ENCODE measurements around the gene MIEN1.
A peak's percentile ranks its signal among the peaks of the same experiment; 100 is the strongest.
"Not testable (repeated sequence)": the region's sequence is repeated elsewhere in the genome, so short reads cannot be mapped to it uniquely, and the experiment has no call there.

Gene MIEN1

DNA sequence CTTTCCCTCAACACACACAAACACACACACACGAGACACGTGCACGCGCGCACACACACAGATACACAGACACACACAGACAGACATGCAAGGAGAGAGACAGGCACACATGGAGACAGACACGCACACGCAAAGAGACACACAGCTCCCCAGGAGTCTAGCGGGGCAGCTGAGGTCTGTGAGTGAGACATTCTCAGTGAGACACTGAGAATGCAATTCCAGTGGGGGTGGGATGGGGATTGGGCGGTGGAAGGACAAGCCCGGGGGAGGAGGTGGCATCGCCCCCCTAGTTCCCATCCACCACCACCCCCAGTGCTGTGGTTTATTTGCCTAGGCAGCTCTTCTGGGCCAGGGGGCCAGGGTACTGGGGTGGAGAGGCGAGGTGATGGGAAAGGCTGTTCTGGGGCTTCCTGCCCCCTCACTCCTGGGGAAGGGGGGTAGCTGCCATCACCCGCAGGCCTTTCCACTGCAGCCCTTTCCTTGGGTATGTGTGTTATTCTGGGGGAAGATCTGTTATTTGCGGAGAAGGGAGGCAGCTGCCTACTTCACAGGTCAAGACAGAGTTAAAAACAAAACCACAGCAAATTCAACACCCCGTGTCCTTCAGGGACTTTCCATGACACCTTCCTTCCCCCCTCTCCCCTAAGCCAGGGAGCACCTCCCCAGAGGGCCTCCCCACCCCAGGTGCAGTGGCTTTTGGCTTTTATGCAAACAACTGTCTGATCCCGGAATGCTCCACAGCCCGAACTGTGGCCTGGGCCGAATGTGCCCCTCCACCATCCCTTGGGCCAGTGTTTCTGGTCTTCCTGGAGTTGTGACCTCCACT is 25.4 kb upstream of the MIEN1 start:
- DNase-seq (ENCODE audit: low read depth in 3 of 3), result peak in 1 of 3 experiments; percentile 36

DNA sequence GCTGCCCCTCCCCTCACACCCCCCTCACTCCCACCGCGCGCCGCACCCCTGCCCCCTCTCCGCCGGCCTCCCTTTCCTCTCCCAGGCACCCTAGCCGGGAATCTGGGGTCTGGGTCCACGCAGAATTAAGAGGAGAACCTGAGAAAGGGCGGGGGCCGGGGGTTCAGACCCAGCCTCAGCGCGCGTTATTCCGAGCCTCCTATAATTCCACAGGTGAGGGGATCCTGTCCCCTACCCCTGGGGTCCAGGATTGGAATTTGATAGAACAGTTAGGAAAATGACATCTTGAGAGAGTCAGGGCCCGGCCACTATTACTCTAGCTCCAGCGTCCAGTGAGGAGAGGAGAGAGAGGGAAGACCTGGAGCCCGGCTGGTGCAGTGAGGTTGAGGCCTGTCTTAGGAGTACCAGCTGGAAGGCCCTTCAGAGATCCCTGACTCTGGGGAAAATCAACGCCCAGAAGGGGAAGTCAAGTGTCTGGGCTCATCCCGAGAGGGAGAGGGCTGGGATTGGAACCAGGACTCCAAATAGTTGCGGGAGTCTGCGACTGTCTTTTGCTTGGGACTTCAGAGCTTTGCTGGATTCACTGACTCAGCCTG is 24.7 kb upstream of the MIEN1 start:
- no peak for DNase-seq (ENCODE audit: low read depth in 3 of 3)

DNA sequence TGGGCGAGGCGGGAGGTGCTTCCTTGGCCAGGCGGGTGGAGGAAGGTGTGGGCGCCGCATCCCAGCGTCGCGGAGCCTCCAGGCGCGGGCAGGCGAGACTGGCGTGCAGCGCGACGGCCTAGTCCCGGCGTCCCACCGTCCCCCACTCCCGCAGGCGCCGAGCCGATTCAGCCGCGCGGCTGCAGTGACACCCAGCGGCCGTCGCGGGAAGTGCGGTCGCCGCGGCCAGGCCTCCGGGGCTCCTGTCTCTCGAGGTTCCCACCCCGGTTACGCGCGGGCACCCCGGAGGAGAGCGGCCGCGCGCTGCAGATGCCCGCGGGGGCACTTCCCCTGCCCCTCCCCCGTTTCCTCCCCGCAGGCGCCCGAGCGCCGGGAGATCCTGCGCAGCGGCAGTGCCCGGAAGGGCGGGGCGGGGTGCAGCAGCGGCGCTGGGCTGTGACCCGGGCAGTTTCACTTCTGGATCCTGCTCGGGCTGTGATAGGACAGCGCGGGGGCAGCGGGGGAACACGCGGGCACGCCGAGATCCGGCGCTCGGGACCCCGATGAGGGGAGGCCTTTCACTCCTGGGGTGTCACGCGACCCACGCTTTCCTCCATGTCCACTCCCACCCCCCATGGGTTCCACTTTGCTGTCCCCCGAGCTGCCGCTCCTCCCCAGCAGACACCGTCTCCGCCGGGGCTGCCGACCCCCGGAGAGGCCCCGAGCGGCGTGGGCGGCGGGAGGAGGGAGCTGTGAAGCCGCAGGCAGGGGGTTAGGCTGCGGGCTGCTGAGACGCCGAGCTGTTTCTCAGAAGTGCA is 24.0 kb upstream of the MIEN1 start:
- peak; percentile 82 to 89 (median 89) for DNase-seq (ENCODE audit: low read depth in 3 of 3)

DNA sequence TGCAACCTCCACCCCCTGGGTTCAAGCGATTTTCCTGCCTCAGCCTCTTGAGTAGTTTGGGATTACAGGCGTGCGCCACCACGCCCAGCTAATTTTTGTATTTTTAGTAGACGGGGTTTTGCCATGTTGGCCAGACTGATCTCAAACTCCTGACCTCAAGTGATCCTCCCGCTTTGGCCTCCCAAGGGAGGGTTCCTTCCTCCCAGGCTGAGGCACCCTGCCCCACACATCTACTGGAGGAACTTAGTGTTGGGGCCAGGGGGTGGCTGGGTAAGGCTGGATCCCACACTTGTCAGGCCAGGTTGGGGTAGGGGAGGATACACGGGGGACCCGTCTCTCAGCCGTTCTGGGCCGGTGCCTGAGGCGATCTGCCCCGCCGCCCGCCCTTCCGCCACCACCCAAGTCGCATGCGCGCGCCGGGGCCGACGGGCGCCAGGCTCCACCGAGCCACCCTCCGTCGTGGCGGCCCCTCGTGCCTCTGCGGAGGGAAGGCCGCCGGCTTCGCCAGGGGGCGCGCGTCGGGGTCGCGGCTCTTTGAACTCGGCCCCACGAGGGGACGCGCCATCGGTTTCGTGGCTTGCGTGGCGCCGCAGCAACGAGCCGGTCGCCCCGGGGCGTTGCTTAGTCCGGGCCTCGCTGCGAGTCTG is 23.3 kb upstream of the MIEN1 start:
- no peak for DNase-seq (ENCODE audit: low read depth in 3 of 3)

DNA sequence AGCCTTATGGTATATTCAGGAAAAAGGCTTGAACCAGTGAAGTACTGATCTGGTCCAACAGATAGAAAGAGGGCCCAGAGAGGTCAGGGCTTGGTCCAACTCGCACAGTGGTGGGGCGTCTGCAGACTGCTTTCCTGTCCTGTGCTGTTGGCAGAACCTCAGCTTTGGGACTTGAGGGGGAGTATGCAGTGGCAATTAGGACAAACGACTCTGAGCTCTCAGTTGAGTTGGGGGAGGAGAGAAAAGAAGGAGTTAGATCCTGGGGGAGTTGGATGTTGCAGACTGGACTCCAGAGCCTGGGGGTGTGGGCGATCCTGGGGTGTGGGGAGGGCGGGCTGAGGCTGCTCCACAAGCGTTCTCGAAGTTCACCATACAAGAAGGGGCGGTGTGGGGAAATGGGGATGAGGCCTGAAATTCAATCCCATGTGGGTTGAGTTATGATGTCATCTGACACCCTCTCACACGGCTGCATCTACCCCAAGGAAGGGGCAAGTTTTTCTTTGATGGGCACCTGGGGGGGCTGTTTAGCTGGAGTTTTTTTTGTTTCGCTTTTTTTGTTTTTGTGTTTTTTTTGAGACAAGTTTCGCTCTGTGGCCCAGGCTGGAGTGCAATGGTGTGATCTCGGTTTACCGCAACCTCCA is 22.0 kb upstream of the MIEN1 start:
- DNase-seq (ENCODE audit: low read depth in 3 of 3), result no peak

DNA sequence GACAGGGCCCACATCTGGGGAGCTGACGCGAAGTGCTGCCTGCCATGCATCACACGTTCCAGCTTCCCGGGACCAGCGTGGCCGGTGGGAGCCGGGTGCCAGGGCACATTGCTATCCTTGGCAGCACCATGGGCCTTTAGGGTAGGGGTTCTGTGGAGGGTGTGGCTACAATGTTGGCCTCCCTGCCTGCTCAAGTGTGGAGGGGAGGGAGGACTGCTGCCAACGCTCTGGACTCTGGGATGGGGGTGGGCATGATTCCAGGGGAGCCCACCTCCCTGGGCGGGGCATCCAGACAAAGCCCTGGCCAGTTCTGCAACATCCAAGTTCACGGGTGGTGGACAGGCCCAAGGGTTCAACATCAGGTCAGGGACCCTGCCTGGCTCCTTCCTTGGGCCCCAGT is 21.3 kb upstream of the MIEN1 start:
- no peak for DNase-seq (ENCODE audit: low read depth in 3 of 3)

DNA sequence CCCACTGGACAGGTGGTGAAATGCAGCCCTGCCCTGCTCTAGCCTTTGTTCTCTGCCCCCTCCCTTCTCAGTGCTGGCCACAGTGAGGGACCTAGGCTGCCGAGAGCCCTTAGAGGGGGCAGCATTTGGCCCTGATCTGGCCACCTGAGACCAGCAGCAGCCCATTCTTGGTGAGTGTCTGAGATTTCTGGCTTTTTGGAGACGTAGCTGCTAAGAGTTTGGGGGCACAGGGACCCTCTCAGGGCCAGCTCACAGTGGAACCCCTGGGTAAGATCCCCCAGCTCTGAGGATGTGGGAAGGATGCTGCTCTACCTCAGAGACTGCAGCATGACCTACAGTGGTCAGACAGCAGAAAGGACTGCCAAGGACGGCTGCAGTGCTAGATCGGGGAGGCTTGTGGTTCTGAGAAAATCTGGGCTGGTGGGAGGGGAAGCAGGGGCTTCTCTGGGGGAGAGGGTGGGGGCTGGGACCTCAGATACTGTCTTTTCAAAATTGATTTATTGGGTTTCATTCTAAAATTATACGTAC is 20.7 kb upstream of the MIEN1 start:
- no peak for DNase-seq (ENCODE audit: low read depth in 3 of 3)

DNA sequence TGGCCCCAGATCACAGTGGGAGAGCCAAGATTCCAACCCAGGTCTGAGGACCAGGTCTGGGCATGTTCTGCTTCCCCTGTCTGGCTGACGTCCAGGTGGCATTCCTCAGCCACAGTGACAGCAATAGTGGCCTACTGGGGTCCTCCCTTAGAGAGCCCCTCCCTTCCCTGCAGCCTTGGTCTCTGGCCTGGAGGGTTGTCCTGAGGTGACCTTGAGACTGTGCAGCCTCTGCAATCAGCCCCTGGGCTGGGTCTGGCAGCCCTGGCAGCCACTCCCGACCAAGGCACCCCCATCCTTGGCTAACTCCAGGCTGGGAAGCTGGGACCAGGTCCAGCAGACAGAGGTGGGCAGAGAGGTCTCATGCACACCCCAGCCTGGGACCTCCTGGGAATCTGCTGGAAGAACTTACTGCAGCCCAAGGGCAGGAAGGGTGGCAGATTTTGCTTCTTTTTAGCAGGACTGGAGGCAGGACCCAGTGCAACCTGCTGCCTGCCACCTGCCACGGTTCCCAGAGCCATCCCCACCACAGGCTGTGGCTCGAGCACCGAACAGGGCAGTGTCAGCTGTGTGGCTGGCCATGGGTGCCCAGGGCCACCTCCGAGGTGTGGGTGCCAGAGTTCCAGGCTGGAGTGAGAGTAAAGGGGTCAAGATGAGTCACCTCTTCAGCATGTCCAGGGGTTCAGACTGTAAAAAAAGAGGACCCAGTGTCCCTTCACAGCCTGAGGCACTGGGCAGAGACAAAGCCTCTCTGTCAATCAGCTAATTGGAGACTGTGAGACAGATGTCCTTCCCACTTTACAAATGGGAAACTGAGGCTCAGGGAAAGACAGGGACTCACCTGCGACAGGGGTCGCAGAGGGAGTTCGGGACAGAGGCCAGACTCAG is 20.0 kb upstream of the MIEN1 start:
- DNase-seq (ENCODE audit: low read depth in 3 of 3), result no peak

DNA sequence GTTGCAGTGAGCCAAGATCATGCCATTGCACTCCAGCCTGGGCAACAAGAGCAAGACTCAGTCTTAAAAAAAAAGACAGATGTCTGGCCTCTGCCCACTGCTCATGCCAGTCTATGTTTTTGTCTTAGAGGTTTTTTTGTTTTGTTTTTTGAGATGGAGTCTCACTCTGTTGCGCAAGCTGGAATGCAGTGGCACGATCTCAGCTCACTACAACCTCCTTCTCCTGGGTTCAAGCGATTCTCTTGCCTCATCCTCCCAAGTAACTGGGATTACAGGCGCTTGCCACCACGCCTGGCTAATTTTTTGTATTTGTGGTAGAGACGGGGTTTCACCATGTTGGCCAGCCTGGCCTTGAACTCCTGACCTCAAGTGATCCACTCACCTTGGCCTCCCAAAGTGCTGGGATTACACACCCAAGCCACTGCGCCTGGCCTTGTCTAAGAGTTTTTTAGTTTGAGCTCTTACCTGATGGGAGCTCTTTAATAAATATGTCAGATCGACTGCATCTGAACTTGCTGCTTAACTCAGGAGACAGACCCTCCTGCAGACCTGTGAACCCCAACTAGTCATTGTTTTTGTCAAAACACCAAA is 18.2 kb upstream of the MIEN1 start:
- DNase-seq (ENCODE audit: low read depth in 3 of 3), result not testable (repeated sequence)

DNA sequence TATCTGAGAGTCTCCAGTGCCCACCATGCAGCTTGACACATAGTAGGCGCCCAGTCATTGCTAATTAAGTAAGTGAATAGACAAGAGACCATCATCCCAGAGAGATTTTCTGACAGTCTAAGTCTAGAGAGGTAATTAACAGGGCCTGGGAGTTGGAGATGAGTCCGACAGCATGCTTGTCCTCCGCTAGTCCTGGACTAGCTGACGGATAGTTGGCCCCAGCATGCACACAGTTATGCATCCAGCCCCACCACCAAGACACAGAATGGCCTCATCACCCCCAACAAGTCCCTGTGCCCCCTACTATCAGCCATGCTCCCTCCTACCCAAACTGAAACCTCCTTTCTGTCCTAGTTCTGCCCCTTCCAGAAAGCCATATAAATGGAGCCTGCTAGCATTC is 17.4 kb upstream of the MIEN1 start:
- no peak for DNase-seq (ENCODE audit: low read depth in 3 of 3)

DNA sequence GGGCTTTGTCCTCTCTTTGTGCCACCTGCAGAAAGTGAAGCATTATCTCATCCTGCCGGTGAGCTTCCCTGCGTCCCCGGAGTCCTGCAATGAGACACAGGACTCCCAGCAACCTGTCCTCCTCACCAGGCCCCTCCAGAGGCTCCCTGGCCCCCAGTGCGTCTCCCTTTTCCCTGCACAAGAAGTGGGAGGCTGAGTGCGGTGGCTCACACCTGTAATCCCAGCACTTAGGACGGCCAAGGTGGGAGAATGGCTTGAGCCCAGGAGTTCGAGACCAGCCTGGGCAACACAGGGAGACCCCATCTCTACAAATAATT is 15.8 kb upstream of the MIEN1 start:
- DNase-seq (ENCODE audit: low read depth in 3 of 3), result no peak

DNA sequence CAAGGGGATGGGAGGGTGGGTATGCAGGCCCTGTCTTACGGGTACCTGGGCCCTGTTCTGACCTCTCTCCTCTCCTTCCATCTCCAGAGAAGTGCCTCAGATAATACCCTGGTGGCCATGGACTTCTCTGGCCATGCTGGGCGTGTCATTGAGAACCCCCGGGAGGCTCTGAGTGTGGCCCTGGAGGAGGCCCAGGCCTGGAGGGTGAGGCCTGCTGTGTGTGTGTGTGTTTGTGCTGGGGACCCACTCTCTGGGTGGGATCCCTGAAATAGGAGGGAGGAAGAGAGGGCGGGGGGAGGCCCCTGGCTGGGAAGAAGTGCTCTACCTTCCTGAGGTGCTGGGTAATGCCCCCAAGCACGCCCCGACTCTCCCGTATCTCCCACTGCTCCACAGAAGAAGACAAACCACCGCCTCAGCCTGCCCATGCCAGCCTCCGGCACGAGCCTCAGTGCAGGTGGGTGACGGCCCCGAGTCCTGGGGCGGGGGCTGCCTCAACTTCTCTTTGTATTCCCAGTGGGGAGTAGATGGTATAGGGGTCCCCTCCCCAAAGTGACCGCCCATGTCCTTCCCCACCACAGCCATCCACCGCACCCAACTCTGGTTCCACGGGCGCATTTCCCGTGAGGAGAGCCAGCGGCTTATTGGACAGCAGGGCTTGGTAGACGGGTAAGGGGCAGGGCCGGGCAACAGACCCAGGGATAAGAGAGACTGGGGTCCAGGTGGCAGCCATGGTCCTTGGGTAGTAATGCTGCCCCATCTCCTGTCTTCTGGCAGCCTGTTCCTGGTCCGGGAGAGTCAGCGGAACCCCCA is 15.2 kb upstream of the MIEN1 start:
- no peak for DNase-seq (ENCODE audit: low read depth in 3 of 3)

DNA sequence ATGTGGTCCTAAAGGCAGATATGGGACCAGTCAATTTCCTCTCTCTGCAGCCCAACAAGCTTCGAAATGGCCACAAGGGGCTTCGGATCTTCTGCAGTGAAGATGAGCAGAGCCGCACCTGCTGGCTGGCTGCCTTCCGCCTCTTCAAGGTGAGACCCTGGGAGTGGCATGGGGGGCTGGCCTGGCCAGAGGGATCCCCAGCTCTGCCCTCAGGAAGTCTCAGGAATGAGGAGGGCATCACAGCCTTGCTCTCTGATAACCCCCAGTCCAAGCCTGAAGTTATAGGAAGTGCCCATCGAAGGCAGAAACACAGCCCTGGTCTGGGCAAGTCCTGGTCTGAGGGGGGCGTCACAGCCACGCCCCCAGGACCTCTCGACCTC is 14.5 kb upstream of the MIEN1 start:
- no peak for DNase-seq (ENCODE audit: low read depth in 3 of 3)

DNA sequence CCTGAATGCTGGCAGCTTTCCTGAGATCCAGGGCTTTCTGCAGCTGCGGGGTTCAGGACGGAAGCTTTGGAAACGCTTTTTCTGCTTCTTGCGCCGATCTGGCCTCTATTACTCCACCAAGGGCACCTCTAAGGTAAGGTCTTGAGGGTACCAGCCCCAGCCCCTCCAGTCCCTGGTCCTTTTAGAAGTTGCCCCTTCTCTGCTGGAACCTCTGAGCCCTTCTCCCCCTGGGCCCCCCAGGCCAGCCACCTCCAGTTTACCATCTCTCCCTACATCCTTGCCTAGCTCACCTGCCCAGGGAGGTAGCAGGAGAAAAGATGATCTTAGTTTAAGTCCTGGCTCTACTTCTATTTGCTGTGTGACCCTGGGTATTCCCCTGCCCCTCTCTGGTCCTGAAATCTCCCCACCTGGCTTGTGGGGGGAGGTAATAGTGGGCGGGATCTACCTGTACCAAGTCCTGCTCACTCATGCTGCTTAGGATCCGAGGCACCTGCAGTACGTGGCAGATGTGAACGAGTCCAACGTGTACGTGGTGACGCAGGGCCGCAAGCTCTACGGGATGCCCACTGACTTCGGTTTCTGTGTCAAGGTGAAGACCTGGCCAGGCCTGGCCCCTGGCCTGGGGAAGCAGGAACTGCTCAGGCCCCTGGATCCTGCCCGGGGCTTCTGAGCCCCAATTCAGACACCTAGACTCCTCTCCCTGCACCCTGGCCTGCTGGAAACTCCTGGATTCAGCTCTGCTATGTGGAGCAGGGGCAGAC is 13.9 kb upstream of the MIEN1 start:
- DNase-seq (ENCODE audit: low read depth in 3 of 3), result no peak

DNA sequence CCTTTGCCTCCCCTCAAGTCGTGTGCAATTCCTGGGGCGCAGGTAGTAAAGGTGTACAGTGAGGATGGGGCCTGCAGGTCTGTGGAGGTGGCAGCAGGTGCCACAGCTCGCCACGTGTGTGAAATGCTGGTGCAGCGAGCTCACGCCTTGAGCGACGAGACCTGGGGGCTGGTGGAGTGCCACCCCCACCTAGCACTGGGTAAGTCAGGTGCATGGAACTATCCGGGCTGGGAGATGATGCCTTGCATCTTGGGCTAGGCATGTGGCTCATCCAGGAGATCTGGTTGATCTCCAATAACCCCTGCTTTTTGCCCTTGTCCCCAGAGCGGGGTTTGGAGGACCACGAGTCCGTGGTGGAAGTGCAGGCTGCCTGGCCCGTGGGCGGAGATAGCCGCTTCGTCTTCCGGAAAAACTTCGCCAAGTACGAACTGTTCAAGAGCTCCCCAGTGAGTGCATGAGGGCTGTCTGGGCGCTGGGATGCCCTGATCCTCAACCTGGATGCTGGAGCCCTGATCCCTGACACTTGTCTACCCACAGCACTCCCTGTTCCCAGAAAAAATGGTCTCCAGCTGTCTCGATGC is 12.6 kb upstream of the MIEN1 start:
- no peak for DNase-seq (ENCODE audit: low read depth in 3 of 3)

DNA sequence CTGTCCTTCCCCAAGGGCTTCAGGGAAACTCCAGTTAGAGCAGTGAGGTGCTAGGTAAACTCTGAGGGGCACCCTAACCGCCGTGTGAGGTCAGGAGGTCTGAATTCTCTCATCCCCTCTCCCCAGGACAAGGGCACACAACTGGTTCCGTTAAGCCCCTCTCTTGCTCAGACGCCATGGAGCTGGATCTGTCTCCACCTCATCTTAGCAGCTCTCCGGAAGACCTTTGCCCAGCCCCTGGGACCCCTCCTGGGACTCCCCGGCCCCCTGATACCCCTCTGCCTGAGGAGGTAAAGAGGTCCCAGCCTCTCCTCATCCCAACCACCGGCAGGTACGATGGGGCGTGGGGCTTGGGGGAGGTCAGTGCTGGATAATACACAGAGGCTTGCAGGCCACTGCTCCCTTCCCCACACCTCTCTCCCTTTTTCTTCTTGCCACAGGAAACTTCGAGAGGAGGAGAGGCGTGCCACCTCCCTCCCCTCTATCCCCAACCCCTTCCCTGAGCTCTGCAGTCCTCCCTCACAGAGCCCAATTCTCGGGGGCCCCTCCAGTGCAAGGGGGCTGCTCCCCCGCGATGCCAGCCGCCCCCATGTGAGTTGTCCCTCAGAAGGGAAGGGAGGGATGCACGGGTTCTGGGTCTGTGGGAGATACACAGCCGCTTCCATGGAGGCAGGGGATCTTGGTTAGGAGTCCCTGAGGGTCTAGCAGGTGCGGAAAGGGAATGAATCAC is 12.0 kb upstream of the MIEN1 start:
- DNase-seq (ENCODE audit: low read depth in 3 of 3), result no peak

DNA sequence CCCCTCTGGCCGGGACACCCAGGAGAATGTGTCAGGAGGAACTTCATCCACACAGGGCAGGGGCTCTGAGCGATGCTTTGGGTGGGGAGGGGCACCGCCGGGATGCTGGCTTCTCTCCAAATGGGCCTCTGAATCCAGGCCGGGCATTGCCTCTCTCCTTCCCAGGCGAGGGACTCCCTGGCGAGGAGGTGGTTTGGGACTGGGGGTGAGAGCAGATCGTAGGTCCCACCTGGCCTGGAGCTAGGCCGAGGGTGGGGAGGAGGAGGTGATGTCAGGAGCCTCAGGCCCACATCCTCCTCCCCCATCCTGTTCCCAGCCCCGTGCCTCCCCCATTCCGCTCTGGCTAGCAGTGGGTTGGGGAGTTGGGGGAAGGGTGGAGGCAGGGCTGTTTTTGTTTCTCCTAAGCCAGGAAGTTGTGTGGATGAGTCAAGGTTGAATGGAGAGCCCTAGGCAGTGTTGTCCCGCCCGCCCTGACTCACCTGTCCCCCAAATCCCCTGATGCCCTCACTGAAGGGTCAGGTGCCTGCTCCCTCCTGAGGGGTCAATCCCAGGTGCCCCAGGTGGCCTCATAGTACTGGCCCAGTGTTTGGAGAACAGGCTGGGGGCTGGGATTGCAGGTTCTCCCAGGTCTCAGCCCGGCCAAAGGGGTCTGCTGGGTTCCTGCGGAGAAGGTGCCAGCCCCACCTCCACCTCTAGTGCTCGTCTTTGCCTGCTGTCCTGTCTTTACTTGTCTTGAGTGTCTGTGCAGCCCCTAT is 10.2 kb upstream of the MIEN1 start:
- no peak for DNase-seq (ENCODE audit: low read depth in 3 of 3)

Measured in stimulated activated CD4-positive, alpha-beta T cell treated with anti-CD3 and anti-CD28 coated beads, TNF-alpha, amount 100 ng/mL, for 4 hours (primary cell).